Activated naive CD4-positive, alpha-beta T cell (primary cell): ENCODE data around the gene KRT85.
"Not testable (repeated sequence)": the region's sequence is repeated elsewhere in the genome, so short reads cannot be mapped to it uniquely, and the experiment has no call there.

Experiments used
- DNase-seq, 4 experiments: peaks; one replicate each; lab custom pipeline; 2025; lab: John Stamatoyannopoulos, UW

Gene KRT85

GRCh38 chr12:52349196-52349595, 18.1 kb downstream of the KRT85 start:
- DNase-seq: no peak

- DNase-seq: no peak
These were observed 19.4 kb downstream of the KRT85 start for GRCh38 chr12:52347551-52348510.

DNA sequence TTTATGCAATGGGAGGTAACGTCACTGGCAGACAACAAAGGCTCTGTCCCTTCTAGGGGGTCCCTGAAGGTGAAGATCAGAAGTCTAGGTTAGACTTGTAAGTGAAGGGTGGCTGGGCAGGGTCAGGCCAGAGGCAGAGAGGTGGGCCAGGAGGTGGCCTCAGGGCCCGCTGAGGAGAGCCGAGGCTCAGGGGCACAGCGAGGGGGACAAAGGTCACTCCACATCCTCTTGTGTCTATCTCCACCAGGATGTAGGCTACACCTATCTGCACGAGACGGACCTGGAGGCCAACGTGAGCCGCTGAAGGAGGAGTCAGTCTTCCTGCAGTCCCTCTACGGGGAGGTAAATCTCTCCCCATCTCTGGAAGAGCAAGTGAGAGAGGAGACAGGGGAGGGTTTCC, 20.3 kb downstream of the KRT85 start:
- DNase-seq: no peak

GRCh38 chr12:52346593-52346992, 20.7 kb downstream of the KRT85 start:
- no peak for DNase-seq

DNA sequence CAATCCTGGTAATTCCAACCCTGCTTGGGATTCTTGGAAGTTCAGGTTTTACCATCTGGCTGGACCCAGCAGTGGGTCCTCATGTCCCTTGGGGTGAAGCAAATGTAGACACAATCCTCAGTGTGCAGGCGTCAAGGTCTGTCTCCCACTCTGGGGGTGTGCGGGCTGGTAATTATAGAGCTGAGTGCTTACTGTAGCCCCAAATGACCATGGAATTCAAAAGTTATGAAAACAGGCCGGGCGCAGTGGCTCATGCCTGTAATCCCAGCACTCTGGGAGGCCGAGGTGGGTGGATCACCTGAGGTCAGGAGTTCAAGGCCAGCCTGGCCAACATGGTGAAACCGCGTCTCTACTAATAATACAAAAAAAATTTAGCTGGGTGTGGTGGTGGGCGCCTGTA, 22.2 kb downstream of the KRT85 start:
- DNase-seq: not testable (repeated sequence)

- no peak for DNase-seq
These were observed 23.2 kb downstream of the KRT85 start for GRCh38 chr12:52344111-52344510.

- no peak for DNase-seq
These were observed 23.7 kb downstream of the KRT85 start for GRCh38 chr12:52343550-52343949.

- no peak for DNase-seq
These were observed 24.3 kb downstream of the KRT85 start for GRCh38 chr12:52342781-52343490.

DNA sequence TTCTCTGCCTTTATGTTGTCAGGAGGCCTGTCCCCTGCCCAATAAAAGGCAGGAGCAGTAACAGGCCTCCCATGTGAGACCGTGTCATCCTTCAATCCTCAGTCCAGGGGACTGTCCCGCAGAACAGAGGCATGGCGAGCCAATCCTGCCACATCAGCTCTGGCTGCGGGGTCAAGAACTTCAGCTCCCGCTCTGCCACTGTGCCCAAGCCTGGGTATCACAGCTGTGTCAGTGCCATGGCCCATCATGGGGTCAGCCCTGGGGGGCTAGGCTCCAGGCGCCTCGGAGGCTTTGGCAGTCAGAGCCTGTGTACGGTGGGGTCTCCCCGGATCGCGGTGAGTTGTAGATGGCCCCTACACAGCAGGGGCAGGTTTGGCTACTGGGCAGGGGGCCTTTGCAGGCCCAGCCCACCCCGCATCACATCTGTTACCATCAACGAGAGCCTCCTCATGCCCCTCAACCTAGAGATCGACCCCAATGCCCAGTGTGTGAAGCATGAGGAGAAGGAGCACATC, 26.2 kb downstream of the KRT85 start:
- no peak for DNase-seq

GRCh38 chr12:52338241-52338960, 28.9 kb downstream of the KRT85 start:
- DNase-seq: no peak

DNA sequence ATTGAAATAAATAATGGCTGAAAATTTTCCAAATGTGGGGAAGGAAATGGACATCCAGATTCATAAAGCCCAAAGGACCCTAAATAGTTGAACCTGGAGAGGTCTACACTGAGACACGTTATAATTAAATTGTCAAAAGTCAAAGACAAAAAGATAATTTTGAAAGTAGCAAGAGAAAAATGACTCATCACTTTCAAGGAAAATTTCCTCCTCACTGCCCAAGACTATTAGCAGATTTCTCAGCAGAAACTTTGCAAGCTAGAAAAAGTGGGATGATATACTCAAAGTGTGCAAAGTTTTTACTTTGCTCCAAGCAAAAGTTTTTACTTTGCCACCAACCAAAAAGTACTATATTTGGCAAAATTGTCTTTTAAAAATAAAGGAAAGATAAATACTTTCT, 30.2 kb downstream of the KRT85 start:
- DNase-seq: no peak

GRCh38 chr12:52336641-52337040, 30.6 kb downstream of the KRT85 start:
- no peak for DNase-seq

DNA sequence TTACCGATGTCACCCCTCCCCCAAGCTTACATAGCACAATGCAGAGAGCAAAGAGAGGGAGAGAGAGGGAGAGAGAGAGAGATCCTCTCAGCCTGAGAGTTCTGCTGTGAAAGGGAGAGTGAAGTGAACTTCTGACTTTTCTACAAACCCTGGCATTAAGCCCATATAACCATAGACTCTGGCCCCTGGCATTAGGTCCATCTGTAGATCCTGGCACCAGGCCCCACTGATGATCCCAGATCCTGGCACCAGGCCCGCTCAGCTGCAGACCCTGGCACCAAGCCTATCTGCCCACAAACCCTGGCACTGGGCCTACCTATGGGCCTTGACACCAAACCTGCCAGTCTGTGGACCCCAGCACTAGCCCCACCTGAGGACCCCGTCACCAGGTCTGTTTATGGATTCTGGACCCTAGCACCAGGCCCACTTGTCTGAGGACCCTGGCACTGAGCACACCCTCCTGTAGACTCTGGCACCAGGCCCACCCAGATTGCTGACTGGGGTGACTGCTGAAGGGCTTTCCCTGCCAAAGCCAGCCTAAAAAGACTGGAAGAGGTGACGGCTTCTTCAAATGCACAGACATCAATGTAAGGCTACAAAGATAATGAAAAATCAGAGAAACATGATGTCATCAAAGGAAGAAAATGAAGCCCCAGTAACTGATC, 31.6 kb downstream of the KRT85 start:
- DNase-seq: no peak

DNA sequence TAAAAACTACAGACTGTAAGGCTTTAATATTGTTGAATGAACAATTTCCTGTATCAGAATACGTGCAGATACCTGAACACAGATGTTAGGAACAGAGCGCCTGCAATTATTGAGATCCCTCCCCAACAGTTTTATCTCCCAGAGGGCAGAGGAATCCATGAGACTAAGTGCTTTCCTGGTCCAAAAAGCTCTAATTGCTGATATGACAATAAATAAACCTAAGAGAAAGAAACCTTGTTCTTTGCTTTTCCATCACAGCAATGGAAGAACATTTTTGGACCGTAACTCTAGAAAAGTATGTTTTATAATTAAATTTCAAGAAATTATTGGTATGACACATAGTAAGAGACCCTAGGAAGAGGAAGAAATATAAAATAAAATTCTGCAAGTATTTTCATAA, 33.1 kb downstream of the KRT85 start:
- DNase-seq: no peak

DNA sequence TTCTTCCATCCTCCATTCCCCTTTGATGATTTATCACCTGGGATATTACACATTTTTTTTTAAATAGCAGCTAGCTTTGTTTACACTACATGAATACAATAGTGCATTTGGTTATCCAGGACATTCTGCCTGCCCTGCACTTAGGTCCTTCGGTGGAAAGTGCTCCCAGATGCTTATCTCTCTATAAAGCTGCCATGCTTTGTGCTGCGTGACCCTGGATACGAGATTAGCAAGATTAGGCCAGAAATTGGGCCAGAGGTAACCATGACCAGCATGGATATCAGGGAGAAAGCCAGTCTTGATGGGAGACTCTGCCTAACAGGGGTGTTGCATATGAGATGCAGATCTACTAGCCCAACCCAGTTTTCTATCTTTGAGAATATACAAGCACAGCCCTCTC, 34.0 kb downstream of the KRT85 start:
- no peak for DNase-seq

DNA sequence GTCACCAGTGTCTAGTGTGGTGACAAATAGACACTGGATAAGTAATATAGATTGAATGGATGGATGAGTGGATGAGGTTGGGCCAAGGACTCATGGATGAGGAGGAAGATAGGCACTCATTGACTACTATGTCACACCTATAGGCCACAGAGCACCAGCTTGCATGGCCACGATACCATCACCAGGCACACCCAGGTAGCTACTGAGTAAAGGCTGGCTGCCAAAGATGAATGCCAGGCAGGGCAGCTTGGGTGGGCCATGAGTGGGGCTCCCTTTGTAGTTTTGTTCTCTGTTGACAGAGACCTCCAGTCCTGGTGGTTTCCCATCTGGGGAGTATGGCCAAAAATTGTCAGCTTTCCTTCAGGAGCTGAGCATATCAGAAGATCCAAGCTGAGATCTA, 34.9 kb downstream of the KRT85 start:
- no peak for DNase-seq

- no peak for DNase-seq
These were observed 35.4 kb downstream of the KRT85 start for GRCh38 chr12:52331833-52332232.

- DNase-seq: no peak
These were observed 36.2 kb downstream of the KRT85 start for GRCh38 chr12:52331039-52331438.

DNA sequence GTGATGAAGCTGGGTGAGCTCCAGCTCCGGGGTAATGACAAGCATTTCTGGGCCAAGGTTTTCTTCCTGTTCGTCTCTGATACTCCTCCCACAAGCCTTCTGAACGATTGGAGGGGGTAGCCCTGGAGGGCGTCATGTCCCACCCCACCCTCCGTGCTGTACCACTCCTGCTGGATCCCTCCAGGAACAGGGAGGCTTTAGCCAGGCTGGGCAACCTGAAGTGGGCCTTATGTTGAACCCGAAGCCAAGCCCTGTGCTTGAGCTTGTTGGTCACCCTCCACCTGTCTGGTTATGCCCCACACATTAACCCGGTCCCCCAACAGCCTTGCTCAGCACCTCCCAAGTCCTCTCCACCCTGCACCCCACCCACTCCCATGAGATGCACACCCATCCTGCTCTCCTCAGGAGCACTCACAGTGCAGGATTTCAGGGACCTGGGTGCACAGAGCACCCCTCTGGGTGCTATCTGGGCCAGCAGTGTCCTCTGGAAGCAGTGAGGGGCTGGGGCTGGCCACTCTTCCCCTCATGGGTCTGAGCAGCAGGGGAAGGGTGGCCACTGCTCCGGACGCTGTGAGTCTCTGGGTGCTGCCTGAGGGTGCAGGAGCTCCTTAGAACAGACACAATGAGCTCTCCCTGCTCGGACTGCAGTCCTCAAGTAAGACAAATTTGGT, 39.3 kb downstream of the KRT85 start:
- DNase-seq: no peak

DNA sequence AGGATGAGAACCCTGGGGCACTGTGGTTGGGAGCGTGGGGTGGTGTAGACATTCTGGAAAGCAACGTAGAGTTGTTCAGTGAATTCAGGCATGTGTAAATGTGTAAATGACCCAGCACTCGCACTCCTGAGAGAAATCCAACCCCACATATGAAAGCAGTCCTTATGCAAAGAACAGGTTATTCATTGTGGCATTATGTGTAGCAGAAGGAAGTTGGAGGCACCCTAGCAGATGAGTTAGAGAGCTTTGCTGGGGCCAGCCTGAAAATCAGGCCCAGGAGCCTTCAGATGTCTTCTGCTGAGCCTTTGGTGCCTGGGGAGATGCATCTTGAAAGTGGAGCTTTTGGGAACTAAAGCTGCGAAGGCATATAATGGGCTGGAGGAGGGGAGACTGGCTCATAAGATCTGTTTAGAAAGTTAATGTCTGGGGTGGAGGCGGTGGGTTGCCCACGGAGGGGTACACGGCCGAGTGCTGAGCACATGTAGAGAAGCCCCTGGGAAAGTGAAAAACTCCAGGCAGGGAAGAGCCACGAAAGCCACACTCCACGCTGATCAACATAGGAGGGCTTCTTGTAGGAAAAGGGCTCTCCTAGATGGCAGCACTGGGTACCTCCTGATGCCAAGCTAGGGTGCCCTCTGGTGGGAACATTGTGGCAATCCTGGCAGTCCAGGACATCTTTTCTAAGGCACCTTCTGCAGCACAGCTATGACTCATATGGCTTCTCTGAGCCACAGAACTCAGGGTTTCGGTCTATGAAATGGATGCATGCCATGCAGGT, 40.0 kb downstream of the KRT85 start:
- DNase-seq: peak; percentile 23 to 55 (median 44)

- DNase-seq: no peak
These were observed 43.2 kb downstream of the KRT85 start for GRCh38 chr12:52324153-52324444.
